Activated CD4-positive, alpha-beta T cell treated with anti-CD3 and anti-CD28 coated beads for 4 hours (primary cell): ENCODE results near the gene LCMT1.
"Not testable (repeated sequence)": the region's sequence is repeated elsewhere in the genome, so short reads cannot be mapped to it uniquely, and the experiment has no call there.

Source experiments
- DNase-seq, 2 donors: peaks; one replicate each; pipeline ENCODE4 v3.0.0-alpha.2; 2020

Gene LCMT1

GRCh38 chr16:25151996-25152395 is 40.5 kb downstream of the LCMT1 start:
- no peak for DNase-seq

GRCh38 chr16:25155553-25156460 is 44.3 kb downstream of the LCMT1 start:
- DNase-seq = no peak

GRCh38 chr16:25157271-25157875 is 45.8 kb downstream of the LCMT1 start:
- no peak for DNase-seq

- no peak for DNase-seq
Measured at GRCh38 chr16:25158401-25158800, 46.9 kb downstream of the LCMT1 start.

GRCh38 chr16:25161753-25162367 is 50.3 kb downstream of the LCMT1 start:
- no peak for DNase-seq

GRCh38 chr16:25163683-25164082 is 52.1 kb downstream of the LCMT1 start:
- DNase-seq = no peak

- no peak for DNase-seq
Measured at GRCh38 chr16:25165284-25165683, 53.7 kb downstream of the LCMT1 start.

- not testable (repeated sequence) for DNase-seq
Measured at GRCh38 chr16:25167920-25168319, 56.4 kb downstream of the LCMT1 start.

- DNase-seq = no peak
Measured at GRCh38 chr16:25171390-25171789, 59.8 kb downstream of the LCMT1 start.

- DNase-seq = no peak
Measured at GRCh38 chr16:25172831-25173230, 61.3 kb downstream of the LCMT1 start.

- no peak for DNase-seq
Measured at GRCh38 chr16:25174285-25174684, 62.7 kb downstream of the LCMT1 start.

- DNase-seq = no peak
Measured at GRCh38 chr16:25176136-25176535, 64.6 kb downstream of the LCMT1 start.

- DNase-seq = no peak
Measured at GRCh38 chr16:25177512-25177830, 65.9 kb downstream of the LCMT1 start.

GRCh38 chr16:25177831-25178688 is 66.5 kb downstream of the LCMT1 start:
- DNase-seq = no peak

GRCh38 chr16:25181236-25181635 is 69.7 kb downstream of the LCMT1 start:
- DNase-seq = not testable (repeated sequence)

- DNase-seq = no peak
Measured at GRCh38 chr16:25184771-25185170, 73.2 kb downstream of the LCMT1 start.

- no peak for DNase-seq
Measured at GRCh38 chr16:25187491-25187795, 75.9 kb downstream of the LCMT1 start.

- DNase-seq = no peak
Measured at GRCh38 chr16:25189305-25189704, 77.8 kb downstream of the LCMT1 start.

GRCh38 chr16:25192096-25192495 is 80.6 kb downstream of the LCMT1 start:
- no peak for DNase-seq

- DNase-seq = no peak
Measured at GRCh38 chr16:25194273-25194878, 82.8 kb downstream of the LCMT1 start.

- no peak for DNase-seq
Measured at GRCh38 chr16:25198021-25198420, 86.5 kb downstream of the LCMT1 start.

- no peak for DNase-seq
Measured at GRCh38 chr16:25199457-25199856, 87.9 kb downstream of the LCMT1 start.

- no peak for DNase-seq
Measured at GRCh38 chr16:25210758-25211157, 99.2 kb downstream of the LCMT1 start.
